Fibroblast of the conjunctiva (primary cell): ENCODE measurements around the gene SLC1A1.
"Not testable (repeated sequence)": the region's sequence is repeated elsewhere in the genome, so short reads cannot be mapped to it uniquely, and the experiment has no call there.

Source experiments
- DNase-seq: peaks from one replicate; pipeline ENCODE4 v3.0.0-alpha.2; 2010; ENCODE audit warnings: low read depth

The SLC1A1 gene

GRCh38 chr9:4579001-4579400 is 88.7 kb downstream of the SLC1A1 start:
- DNase-seq, result no peak

DNA sequence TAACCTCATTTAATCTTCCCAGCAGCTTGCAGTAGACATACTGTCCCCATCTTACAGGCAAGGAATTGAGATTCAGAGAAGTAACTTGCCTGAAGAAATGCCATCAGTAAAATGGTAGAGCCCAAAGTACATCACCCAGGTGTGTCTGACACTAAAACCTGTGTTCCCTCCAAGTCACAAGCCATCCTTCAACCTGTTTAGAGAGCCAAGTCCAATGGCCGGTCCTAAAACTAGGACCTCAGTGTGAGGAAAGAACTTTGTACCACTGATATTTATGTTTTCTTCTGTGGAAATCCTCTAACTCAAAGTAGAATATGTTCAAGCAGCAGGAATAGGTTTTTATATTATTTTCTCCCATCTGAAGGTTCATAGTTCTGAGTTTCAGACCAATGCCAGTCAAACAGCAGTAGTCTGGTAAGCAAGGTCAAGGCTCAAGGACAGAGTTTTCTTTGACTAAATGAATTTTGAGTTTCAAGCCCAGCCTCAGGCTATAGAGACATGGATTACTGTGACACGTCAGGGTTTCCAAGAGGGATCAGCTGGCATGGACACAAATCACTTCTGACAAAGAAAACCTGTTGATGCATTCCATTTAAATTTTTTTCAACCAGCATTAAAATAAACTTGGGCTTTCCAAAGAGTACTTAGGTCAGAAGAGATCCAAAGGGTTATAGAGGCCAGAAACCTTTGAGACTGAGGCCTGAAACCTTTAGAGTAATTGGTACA is 90.9 kb downstream of the SLC1A1 start:
- no peak for DNase-seq

GRCh38 chr9:4581861-4582565 is 91.7 kb downstream of the SLC1A1 start:
- DNase-seq, result no peak

DNA sequence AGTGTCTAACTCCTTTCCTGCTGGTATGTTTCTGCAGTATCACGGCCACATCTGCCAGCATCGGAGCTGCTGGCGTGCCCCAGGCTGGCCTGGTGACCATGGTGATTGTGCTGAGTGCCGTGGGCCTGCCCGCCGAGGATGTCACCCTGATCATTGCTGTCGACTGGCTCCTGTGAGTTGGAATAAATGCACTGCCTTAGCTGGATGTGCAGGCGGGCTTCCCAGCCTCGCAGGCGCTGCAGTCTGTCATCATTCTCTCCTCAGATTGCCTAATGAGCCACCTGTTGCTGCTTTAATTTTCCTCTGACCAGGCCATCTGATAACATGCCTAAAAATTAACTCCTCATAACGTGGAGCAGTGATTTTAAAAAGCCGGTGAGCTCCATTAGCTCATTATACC is 92.7 kb downstream of the SLC1A1 start:
- DNase-seq, result no peak

GRCh38 chr9:4584636-4585035 is 94.4 kb downstream of the SLC1A1 start:
- DNase-seq, result no peak

- DNase-seq, result no peak
Measured at GRCh38 chr9:4585135-4585534, 94.9 kb downstream of the SLC1A1 start.

GRCh38 chr9:4588721-4589120 is 98.5 kb downstream of the SLC1A1 start:
- no peak for DNase-seq

- no peak for DNase-seq
Measured at GRCh38 chr9:4590430-4591122, 100.3 kb downstream of the SLC1A1 start.

DNA sequence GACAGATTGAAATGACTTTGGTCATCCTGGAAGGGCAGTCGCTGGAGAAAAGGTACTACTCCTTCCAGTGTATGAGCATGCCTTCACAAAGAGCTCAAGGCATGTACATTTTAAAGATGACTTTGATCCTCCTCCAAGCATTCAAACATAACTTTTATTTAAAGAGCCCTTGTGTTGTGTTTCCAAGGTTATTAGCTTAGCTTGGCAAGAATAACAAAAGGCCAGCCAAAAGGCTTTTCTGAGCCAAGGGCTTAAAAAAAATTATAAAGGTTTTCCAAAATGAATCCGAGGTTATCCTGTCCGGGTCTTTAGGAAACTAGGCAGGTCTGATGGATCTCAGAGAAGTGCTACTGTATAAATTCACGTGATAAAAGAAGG is 100.8 kb downstream of the SLC1A1 start:
- no peak for DNase-seq

DNA sequence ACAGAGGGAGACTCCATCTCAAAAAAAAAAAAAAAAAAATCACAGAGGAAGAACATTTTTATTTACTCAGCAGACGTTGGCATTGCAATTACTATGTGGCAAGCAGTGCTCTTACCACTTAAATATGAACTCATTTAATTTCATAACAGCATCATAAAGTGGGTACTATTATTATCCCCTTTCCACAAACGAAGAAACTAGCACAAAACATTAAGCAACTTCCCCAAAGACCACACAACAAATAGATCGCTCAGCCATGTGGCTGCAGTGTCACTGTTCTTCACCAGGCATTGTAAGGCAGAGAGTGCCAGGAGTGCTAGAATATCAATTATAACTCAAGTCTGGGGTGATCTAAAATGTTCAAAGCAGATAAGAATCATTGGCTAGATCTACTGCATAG is 102.0 kb downstream of the SLC1A1 start:
- DNase-seq, result no peak

- DNase-seq, result no peak
Measured at GRCh38 chr9:4592886-4593285, 102.6 kb downstream of the SLC1A1 start.

DNA sequence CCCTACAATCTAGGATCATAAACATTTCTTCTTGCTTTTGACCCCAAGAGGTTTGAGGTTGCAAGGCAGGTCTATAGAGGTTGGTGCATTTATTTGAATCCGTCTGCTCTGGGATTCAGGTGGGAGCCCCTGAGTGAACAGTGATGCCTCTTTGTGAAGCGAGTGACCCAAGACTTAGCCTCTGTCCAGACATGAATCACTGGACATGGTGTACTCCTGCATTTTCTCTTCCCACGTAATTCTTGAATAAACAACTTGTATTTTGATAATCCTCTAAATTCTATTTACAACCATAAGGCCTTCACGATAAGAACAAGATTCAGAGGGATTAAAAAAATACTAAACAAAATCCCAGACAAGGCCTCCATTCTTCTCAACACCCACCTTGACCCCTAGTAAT is 104.3 kb downstream of the SLC1A1 start:
- DNase-seq, result no peak

DNA sequence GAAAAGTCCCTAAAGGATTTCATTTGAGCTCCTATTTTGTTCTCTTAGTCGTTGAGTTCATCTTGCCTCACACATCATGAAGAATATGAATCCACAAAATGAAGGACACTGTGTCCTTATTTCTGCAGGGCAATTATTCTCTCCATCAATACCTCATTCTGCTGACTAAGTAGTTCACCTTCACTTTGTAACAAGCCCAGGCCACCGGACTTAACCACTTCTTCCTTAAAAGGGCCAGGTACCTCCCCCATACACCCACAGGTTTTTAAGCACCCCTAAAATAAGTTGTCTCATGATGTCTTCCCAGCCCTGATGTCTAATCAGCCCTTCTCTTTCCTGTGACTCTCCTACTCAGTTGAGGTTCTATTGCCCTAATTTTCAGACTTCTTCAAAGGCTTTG is 104.7 kb downstream of the SLC1A1 start:
- no peak for DNase-seq

GRCh38 chr9:4596165-4596922 is 106.1 kb downstream of the SLC1A1 start:
- DNase-seq, result no peak

GRCh38 chr9:4600368-4600767 is 110.1 kb downstream of the SLC1A1 start:
- DNase-seq, result no peak

GRCh38 chr9:4603830-4604229 is 113.6 kb downstream of the SLC1A1 start:
- no peak for DNase-seq

DNA sequence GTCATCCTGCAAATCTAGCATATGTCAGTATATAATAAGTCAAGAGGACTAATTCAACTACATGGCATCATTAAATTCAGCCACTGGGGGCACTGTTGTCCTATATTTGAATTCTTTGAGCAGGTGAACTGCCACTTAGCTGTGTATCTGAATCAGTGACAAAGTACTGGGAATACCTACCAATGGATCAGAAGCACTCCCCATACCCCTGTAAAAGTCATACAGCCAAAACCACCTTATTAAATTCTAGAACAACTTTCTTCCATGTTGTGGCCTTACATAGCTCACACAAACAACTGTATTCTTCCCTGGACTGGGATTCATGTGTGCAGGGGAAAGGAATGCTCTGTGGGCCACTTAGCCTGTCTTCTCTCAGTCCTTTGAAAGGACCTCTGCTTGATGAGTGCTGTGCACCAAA is 114.4 kb downstream of the SLC1A1 start:
- peak; percentile 23 for DNase-seq

DNA sequence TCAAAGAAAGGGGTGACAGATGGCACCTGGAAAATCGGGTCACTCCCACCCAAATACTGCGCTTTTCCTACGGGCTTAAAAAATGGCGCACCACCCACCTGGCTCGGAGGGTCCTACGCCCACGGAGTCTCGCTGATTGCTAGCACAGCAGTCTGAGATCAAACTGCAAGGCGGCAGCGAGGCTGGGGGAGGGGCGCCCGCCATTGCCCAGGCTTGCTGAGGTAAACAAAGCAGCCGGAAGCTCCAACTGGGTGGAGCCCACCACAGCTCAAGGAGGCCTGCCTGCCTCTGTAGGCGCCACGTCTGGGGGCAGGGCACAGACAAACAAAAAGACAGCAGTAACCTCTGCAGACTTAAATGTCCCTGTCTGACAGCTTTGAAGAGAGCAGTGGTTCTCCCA is 115.8 kb downstream of the SLC1A1 start:
- DNase-seq, result not testable (repeated sequence)

- DNase-seq, result no peak
Measured at GRCh38 chr9:4614627-4615026, 124.4 kb downstream of the SLC1A1 start.

DNA sequence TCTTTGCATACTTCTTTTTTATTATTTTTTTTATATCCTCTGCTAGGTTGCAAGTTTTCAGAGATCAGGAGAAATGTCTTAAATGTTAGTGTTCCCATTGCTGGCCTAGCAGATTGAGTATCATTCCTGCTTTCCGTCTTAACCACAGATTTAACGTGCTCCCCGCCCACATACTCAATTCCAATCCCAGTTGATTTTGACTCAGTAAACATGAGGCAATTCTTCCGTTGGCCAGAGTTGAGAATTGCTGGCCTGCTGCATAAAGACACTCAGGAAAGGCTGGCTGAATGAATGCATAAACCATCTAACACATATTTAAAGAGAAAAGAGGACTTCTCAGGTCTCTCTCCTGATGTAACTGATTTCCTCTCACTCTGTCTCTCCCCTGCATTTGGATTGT is 125.0 kb downstream of the SLC1A1 start:
- DNase-seq, result peak; percentile 5

GRCh38 chr9:4615778-4616177 is 125.5 kb downstream of the SLC1A1 start:
- no peak for DNase-seq

DNA sequence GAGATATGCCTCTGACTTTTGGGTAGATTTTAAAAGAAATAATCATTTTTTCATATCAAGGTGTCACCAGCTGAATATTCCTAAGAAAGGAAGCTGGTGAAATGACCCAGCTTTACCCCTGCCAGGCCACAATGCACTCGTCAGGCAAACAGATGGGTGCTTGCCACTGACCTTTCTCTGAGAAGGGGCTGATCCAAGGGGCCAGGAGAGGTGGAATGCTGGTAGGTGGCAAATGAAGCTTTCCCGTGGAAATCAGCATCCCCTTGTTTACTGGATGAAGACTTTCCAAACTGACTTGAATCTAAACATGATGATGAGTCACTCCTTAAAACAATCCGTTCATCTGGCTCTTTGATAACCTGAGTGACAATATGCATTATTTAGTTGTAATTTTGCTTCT is 127.5 kb downstream of the SLC1A1 start:
- DNase-seq, result no peak

- no peak for DNase-seq
Measured at GRCh38 chr9:4618700-4619099, 128.4 kb downstream of the SLC1A1 start.
